BLaER1 treated with 17β-estradiol and CSF1 and Interleukin-3, amounts not matched to agents 10 nM and 100 nM (cell line): ENCODE data around the gene STK24.
A peak's percentile ranks its signal among the peaks of the same experiment; 100 is the strongest.

ENCODE experiments used
- H3K27ac ChIP-seq, 11 experiments: shearing (Covaris generic); formaldehyde crosslinking; 2 replicates each; pipeline ENCODE4 v1.8.1; 2022
- H3K27me3 ChIP-seq, 11 experiments: shearing (Covaris generic); formaldehyde crosslinking; 2 replicates each; pipeline ENCODE4 v1.8.1; 2022
- H3K36me3 ChIP-seq, 11 experiments: shearing (Covaris generic); formaldehyde crosslinking; 2 replicates each; pipeline ENCODE4 v1.8.1; 2022
- H3K4me1 ChIP-seq, 10 experiments: shearing (Covaris generic); formaldehyde crosslinking; 2 replicates each; pipeline ENCODE4 v1.8.1; 2022
- H3K4me2 ChIP-seq, 11 experiments: shearing (Covaris generic); formaldehyde crosslinking; 2 replicates each; pipeline ENCODE4 v1.8.1; 2022
- H3K4me3 ChIP-seq, 10 experiments: shearing (Covaris generic); formaldehyde crosslinking; 2 replicates each; pipeline ENCODE4 v1.8.1; 2022
- H3K9ac ChIP-seq, 11 experiments: shearing (Covaris generic); formaldehyde crosslinking; 2 replicates each; pipeline ENCODE4 v1.8.1; 2022
- H3K9me3 ChIP-seq, 11 experiments: shearing (Covaris generic); formaldehyde crosslinking; replicated peaks in 1 of 11; 2 replicates each; pipeline ENCODE4 v1.8.1; 2022
- H4K20me1 ChIP-seq, 11 experiments: shearing (Covaris generic); formaldehyde crosslinking; 2 replicates each; pipeline ENCODE4 v1.8.1; 2022
- Cebpa-rat ChIP-seq, 11 experiments: shearing (Covaris generic); IDR thresholded peaks; 2 replicates each; pipeline ENCODE4 v1.8.1; 2022

The STK24 gene

DNA sequence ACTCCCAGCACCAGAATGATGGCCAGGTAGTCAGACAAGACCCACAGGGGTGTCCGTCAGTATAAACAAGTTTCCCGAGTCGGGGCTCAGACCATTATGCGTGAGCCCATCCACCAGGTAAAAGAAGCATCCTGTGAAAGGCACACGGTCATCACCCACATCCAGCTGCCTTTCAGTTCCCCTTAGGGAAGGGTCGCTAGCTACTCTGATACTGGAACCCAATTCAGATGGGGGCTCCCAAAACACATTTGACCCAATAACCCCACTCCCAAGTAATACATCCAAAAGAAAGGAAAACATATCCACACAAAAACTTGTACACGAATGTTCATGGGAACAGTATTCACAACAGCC is 66.8 kb downstream of the STK24 start:
- H3K27me3 ChIP-seq, result no peaks in the 10 kb centered on the region
- peaks cover 24 to 87% (median 59%) of the 10 kb centered on the region in 10 experiments for H3K4me1 ChIP-seq
- peaks cover 23 to 91% (median 70%) of the 10 kb centered on the region in 11 experiments for H3K36me3 ChIP-seq
- H3K4me2 ChIP-seq, result peak overlapping the region in 10 of 11 experiments; percentile 10 to 96 (median 49); a peak in 18 of 22 replicates
- peak overlapping the region in 1 of 10 experiments; percentile 9; a peak in 1 of 20 replicates for H3K4me3 ChIP-seq
- H3K27ac ChIP-seq, result peak overlapping the region in 9 of 11 experiments; percentile 27 to 90 (median 75); a peak in 14 of 22 replicates
- H3K9me3 ChIP-seq, result no peaks in the 10 kb centered on the region
- no peak for TF ChIP-seq Cebpa-rat (IDR thresholded peaks at IDR 0.05)
- H4K20me1 ChIP-seq, result peaks cover 31 to 100% (median 87%) of the 10 kb centered on the region in 11 experiments
- peak overlapping the region in 4 of 11 experiments; percentile 64 to 71 (median 70); a peak in 8 of 22 replicates for H3K9ac ChIP-seq

DNA sequence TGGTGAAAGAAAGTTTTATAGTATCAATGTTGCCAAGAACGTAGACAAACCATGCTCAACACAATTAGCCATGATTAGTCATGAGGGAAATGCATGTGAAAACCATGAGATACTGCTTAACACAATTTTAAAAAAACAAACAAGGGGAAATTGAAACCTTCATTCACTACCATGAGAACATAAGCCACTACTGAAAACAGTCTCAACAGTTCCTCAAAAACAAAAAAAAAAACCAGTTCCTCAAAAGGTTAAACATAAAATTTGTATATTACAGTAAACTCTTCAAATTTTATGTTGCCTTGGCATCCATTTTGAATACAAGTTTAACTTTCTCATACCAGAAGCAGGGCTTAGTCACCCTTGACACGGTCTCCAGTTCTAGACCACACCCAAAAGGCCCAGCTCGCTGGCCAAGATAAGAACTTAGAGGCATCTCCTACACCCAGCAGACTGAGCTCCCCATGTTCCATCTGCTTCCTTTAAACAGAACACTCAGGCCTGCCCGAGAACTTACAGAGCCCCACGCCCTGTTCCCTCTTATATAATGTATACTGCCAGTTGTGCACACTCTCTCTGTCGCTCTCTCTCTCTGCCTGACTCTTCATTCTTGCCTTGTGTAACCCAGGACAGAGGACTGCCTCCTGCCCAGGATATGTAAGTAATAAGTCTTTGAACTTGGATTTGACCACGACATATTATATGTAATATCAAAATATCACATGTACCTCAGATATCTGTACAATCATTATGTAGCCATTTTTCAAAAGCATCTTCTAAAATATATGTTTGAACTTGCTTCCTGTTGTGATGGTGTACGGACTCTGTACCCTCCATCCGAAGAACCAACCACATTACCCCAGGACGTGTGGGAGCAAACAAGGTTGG is 67.4 kb downstream of the STK24 start:
- TF ChIP-seq Cebpa-rat (IDR thresholded peaks at IDR 0.05), result no peak
- H3K4me1 ChIP-seq, result peaks cover 30 to 87% (median 65%) of the 10 kb centered on the region in 10 experiments
- peak overlapping the region in 9 of 11 experiments; percentile 27 to 90 (median 75); a peak in 16 of 22 replicates for H3K27ac ChIP-seq
- H4K20me1 ChIP-seq, result peaks cover 31 to 100% (median 89%) of the 10 kb centered on the region in 11 experiments
- H3K36me3 ChIP-seq, result peaks cover 23 to 91% (median 71%) of the 10 kb centered on the region in 11 experiments
- H3K4me3 ChIP-seq, result peak overlapping the region in 1 of 10 experiments; percentile 9; a peak in 1 of 20 replicates
- no peaks in the 10 kb centered on the region for H3K27me3 ChIP-seq
- H3K4me2 ChIP-seq, result peak overlapping the region in 10 of 11 experiments; percentile 10 to 96 (median 49); a peak in 19 of 22 replicates
- peak overlapping the region in 6 of 11 experiments; percentile 27 to 72 (median 66); a peak in 11 of 22 replicates for H3K9ac ChIP-seq
- no peaks in the 10 kb centered on the region for H3K9me3 ChIP-seq

DNA sequence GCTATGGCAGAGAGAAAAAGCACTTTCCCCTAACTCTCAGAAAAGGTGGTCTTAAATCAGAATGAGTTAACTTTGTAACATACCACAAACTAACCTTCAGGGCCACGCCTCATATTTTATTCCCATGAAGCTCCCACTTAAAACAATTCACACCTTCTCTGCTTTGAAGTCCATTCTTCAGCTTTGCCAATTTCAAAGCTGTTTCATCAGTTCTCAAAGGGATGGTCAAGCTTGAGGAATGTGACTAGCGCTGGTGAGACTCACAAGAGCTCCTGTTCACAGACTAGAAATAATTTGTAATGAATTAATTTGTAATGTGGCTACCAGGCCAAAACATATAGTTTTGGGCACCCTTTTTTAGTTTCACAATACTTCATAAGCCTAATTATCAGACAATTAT is 68.2 kb downstream of the STK24 start:
- no peak for TF ChIP-seq Cebpa-rat (IDR thresholded peaks at IDR 0.05)
- H3K4me1 ChIP-seq, result peaks cover 38 to 89% (median 73%) of the 10 kb centered on the region in 10 experiments
- peak overlapping the region in 4 of 11 experiments; percentile 64 to 72 (median 70); a peak in 8 of 22 replicates for H3K9ac ChIP-seq

DNA sequence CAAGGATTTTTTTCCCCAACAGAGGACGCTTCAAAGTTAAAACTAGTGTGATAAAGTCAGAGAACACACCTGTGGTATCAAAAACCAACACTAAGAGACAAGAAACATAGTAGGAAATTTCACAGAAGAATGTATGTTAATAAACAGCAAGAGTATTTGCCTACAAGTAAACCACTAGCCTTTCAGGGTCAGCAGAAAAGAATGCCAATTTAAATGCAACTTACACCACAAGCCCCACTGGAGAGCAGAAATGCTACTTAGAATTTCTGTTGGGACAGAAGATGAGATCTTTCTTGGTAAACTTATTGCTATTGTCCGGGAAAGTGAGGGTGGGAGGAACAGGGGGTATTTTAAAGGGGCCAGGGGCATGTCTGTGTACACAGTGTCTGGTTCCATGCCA is 68.6 kb downstream of the STK24 start:
- no peaks in the 10 kb centered on the region for H3K27me3 ChIP-seq
- H3K9me3 ChIP-seq, result no peaks in the 10 kb centered on the region
- H3K27ac ChIP-seq, result peak overlapping the region in 6 of 11 experiments; percentile 66 to 90 (median 82); a peak in 11 of 22 replicates
- peak overlapping the region in 4 of 11 experiments; percentile 64 to 72 (median 70); a peak in 6 of 22 replicates for H3K9ac ChIP-seq
- peak overlapping the region in 5 of 11 experiments; percentile 58 to 86 (median 81); a peak in 11 of 22 replicates for H3K4me2 ChIP-seq
- peaks cover 42 to 93% (median 75%) of the 10 kb centered on the region in 10 experiments for H3K4me1 ChIP-seq
- no peak overlapping the region for H3K4me3 ChIP-seq
- peaks cover 36 to 100% (median 96%) of the 10 kb centered on the region in 11 experiments for H4K20me1 ChIP-seq
- no peak for TF ChIP-seq Cebpa-rat (IDR thresholded peaks at IDR 0.05)
- peaks cover 20 to 91% (median 71%) of the 10 kb centered on the region in 11 experiments for H3K36me3 ChIP-seq

More for the DNA sequence above, 68.2 kb downstream of the STK24 start:
- Histone ChIP-seq H3K4me3 (no peak overlapping the region), H3K4me2 (peak overlapping the region in 7 of 11 experiments; percentile 38 to 86 (median 72); a peak in 13 of 22 replicates), H3K27me3 (no peaks in the 10 kb centered on the region), H4K20me1 (peaks cover 33 to 100% (median 96%) of the 10 kb centered on the region in 11 experiments), H3K27ac (peak overlapping the region in 6 of 11 experiments; percentile 66 to 90 (median 82); a peak in 12 of 22 replicates), H3K36me3 (peaks cover 20 to 91% (median 71%) of the 10 kb centered on the region in 11 experiments), H3K9me3 (no peaks in the 10 kb centered on the region)

DNA sequence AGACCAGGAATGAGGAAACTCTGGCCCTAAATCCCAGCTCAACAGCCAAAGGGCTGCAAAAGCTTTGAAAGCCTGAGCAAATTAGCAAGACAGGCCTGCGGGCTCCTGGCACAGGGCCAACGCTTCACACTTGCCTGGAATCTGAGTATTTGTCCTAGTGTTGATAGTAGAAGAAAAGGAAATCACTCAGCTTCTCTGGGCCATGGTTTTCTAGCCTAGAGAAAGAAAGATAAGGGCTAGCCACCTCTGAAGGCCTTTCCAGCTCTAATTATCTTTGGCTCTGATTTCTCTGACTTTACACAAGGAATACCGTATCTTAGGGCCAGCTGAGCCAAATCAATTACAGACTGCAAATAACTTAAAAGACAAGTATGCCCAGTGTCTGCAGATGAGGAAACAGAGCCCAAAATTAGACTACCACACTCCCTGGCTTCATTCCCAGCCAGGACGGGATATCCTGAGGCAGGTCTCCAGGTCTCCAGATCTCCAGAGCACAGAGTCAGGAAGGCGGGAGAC is 69.6 kb downstream of the STK24 start:
- no peaks in the 10 kb centered on the region for H3K9me3 ChIP-seq
- peak overlapping the region in 3 of 11 experiments; percentile 84 to 90 (median 90); a peak in 5 of 22 replicates for H3K27ac ChIP-seq
- H3K36me3 ChIP-seq, result peaks cover 14 to 91% (median 67%) of the 10 kb centered on the region in 11 experiments; a peak in 20 of 22 replicates
- H3K4me3 ChIP-seq, result no peak overlapping the region
- H4K20me1 ChIP-seq, result peaks cover 45 to 100% (median 96%) of the 10 kb centered on the region in 11 experiments
- no peak for TF ChIP-seq Cebpa-rat (IDR thresholded peaks at IDR 0.05)
- peaks cover 48 to 92% (median 78%) of the 10 kb centered on the region in 10 experiments for H3K4me1 ChIP-seq
- H3K9ac ChIP-seq, result peak overlapping the region in 1 of 11 experiments; percentile 18; a peak in 1 of 22 replicates
- no peaks in the 10 kb centered on the region for H3K27me3 ChIP-seq
- peak overlapping the region in 4 of 11 experiments; percentile 7 to 86 (median 83); a peak in 7 of 22 replicates for H3K4me2 ChIP-seq

DNA sequence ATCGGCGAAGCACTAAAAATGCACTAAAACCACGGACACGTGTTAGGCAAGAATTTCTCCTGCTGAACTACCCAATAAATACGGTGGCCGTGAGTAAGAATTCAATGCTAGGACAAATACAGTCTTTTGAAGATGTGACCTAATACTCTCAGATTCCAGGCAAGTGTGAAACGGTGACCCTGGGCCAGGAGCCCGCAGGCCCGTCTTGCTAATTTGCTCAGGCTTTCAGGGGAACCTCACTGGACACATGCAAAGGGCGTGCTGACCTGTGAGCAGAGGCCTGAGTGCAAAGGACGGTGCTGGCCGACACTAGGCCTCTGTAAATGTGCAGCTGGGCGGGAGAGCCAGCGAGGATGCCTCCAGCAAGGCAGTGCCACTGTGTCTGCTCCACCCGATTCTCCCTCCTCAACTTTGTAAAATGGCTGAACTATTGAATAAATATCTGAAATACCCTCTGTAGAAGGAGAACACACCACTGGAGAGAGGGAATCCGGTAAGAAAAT is 70.1 kb downstream of the STK24 start:
- Histone ChIP-seq H3K4me1 (peaks cover 51 to 92% (median 81%) of the 10 kb centered on the region in 10 experiments), H3K4me2 (peak overlapping the region in 4 of 11 experiments; percentile 7 to 86 (median 83); a peak in 7 of 22 replicates)

DNA sequence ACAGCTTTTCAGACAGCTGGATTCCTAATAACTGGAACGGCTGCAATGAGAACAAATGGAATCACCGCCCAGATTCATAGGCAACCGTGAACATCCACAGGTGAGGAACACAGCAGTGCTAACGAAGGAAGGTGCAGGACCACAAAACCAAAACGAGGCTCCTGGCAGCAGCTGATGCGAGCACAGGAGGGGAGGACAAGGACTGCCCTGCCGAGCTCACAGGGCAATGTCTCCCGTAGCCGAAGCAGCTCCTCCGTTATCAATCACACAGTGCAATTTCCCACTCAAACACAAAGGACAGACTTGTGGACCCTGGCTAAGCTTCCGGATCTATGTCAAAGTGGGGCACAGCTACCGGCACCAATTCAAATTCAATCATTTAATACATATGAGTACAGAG is 70.6 kb downstream of the STK24 start:
- TF ChIP-seq Cebpa-rat (IDR thresholded peaks at IDR 0.05), result no peak
- peak overlapping the region in 3 of 11 experiments; percentile 81 to 86 (median 85); a peak in 5 of 22 replicates for H3K4me2 ChIP-seq
- H3K36me3 ChIP-seq, result peaks cover 8 to 90% (median 64%) of the 10 kb centered on the region in 11 experiments; a peak in 20 of 22 replicates
- peaks cover 55 to 100% (median 97%) of the 10 kb centered on the region in 11 experiments for H4K20me1 ChIP-seq
- no peaks in the 10 kb centered on the region for H3K27me3 ChIP-seq
- peaks cover 51 to 91% (median 80%) of the 10 kb centered on the region in 10 experiments for H3K4me1 ChIP-seq
- no peak overlapping the region for H3K9ac ChIP-seq
- no peak overlapping the region for H3K4me3 ChIP-seq
- no peak overlapping the region for H3K27ac ChIP-seq
- H3K9me3 ChIP-seq, result no peaks in the 10 kb centered on the region

More for the DNA sequence above, 70.1 kb downstream of the STK24 start:
- H3K27me3 ChIP-seq, result no peaks in the 10 kb centered on the region
- H3K9me3 ChIP-seq, result no peaks in the 10 kb centered on the region
- peaks cover 9 to 91% (median 68%) of the 10 kb centered on the region in 11 experiments; a peak in 20 of 22 replicates for H3K36me3 ChIP-seq
- no peak overlapping the region for H3K9ac ChIP-seq
- no peak overlapping the region for H3K4me3 ChIP-seq
- no peak for TF ChIP-seq Cebpa-rat (IDR thresholded peaks at IDR 0.05)
- peaks cover 51 to 100% (median 96%) of the 10 kb centered on the region in 11 experiments for H4K20me1 ChIP-seq
- H3K27ac ChIP-seq, result peak overlapping the region in 3 of 11 experiments; percentile 84 to 90 (median 90); a peak in 3 of 22 replicates

DNA sequence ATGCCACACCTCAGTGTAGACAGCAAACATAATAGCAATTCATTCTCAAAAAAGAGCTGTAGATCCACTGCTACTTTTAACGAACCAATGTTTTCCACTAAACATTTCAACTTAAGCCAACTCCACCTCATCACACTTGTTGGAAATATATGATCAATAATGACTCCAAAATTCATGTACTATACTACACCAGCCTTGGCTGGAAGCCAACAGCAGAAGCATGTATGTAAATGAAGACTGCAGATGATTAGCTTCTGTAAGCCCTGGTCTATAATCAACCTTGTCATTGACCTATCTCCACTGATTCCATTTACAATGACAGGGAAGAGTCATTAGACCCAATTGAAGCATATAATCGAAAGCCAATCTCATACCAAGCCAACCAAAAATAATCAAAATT is 71.7 kb downstream of the STK24 start:
- Histone ChIP-seq H3K4me3 (no peak overlapping the region), H3K4me1 (peaks cover 56 to 84% (median 71%) of the 10 kb centered on the region in 10 experiments), H4K20me1 (peaks cover 66 to 100% (median 97%) of the 10 kb centered on the region in 11 experiments), H3K36me3 (peaks cover 8 to 87% (median 65%) of the 10 kb centered on the region in 11 experiments; a peak in 20 of 22 replicates), H3K27ac (no peak overlapping the region), H3K27me3 (no peaks in the 10 kb centered on the region), H3K9me3 (no peaks in the 10 kb centered on the region), H3K4me2 (peak overlapping the region in 10 of 11 experiments; percentile 8 to 80 (median 40); a peak in 16 of 22 replicates), H3K9ac (no peak overlapping the region)
- TF ChIP-seq Cebpa-rat (IDR thresholded peaks at IDR 0.05), result no peak
